NCI-H2107 (cell line): ENCODE results near the gene OBSCN.

ENCODE experiments used
- DNase-seq: peaks from one replicate; lab custom pipeline; 2025; lab: John Stamatoyannopoulos, UW

OBSCN gene

GRCh38 chr1:228289996-228290881, 82.4 kb downstream of the OBSCN start:
- no peak for DNase-seq

GRCh38 chr1:228291906-228292608, 84.2 kb downstream of the OBSCN start:
- DNase-seq, result no peak

DNA sequence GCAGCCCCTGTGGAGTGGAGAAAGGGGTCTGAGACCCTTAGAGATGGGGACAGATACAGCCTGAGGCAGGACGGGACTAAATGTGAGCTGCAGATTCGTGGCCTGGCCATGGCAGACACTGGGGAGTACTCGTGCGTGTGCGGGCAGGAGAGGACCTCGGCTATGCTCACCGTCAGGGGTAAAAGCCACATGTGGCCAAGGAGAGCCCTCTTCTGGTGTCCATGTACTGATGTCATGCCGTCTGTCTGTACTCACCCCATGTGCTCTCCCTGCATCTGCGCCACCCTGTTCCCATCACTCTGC, 84.7 kb downstream of the OBSCN start:
- no peak for DNase-seq

DNA sequence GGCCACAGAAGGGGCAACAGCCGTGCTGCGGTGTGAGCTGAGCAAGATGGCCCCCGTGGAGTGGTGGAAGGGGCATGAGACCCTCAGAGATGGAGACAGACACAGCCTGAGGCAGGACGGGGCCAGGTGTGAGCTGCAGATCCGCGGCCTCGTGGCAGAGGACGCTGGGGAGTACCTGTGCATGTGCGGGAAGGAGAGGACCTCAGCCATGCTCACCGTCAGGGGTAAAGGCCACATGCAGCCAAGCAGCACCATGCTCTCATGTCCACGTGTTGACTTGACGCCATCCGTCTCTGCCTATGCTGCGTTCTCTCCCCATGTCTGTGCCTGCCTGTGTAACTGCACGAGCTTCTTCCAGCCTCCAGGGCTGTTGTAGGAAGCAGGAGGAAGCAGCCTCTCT, 85.5 kb downstream of the OBSCN start:
- no peak for DNase-seq

GRCh38 chr1:228293816-228294500, 86.1 kb downstream of the OBSCN start:
- DNase-seq, result no peak

DNA sequence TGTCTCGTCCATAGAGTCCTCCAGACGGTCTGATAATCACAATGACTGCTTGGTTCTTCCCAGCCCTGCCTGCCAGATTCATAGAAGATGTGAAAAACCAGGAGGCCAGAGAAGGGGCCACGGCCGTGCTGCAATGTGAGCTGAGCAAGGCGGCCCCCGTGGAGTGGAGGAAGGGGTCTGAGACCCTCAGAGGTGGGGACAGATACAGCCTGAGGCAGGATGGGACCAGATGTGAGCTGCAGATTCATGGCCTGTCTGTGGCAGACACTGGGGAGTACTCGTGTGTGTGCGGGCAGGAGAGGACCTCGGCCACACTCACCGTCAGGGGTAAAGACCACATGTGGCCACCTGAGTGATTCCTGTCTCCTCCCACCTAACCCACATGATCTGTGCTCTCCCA, 86.9 kb downstream of the OBSCN start:
- DNase-seq, result no peak

DNA sequence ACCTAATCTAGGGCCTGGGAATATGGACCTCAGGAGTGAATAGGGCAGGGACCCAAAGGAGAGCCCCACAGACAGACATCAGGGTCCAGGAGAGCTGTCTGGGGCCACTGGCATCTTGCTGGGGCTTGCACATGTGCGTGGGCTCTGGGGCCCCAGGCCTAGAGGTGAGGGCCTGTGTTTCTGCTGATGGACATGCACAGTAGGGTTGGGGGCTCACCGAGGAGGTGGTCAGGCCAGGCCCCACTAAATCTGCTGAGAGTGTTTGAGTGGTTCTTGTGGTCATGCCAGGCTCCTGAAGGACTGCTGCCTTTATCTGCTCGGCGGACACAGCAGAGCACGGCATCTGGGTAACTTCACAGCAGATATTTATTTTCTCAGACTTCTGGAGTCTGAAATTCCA, 87.4 kb downstream of the OBSCN start:
- no peak for DNase-seq

GRCh38 chr1:228295981-228296380, 88.1 kb downstream of the OBSCN start:
- DNase-seq, result no peak

DNA sequence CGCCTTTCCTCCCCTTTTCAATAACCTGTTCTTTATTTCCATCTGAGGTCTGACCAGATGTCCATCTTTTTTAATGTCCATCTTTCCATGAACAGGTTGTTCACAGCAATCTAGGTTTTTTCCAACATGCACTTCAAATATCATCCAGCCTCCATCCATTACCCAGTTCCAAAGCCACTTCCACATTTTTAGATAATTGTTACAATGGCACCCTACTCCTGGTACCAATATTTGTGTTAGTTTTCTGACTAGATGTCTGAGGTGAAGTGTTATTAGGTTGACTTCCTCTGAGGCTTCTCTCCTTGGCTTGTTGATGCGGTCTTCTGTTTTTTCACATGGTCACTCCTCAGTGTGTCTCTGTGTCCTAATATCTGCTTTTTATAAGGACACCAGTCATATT, 89.4 kb downstream of the OBSCN start:
- no peak for DNase-seq

DNA sequence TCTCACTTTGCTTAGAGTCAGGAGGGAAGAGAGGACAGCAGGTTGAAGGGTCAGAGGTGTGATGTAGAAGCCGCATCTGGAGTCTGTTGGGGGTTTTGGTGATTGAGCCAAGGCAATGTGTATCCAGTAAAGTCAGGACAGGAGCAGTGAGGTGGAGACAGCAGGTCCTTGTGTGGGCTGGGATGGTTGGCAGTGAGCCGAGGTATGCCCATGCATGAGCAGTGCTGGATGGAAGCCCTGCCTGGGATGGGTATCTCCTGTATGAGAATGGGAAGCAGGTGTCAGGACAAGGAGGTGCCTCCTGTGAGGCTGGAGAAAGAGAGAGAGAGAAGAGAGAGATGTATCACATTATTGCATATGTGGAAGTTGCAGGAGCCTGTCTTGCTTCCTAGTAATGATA, 90.0 kb downstream of the OBSCN start:
- DNase-seq, result no peak

DNA sequence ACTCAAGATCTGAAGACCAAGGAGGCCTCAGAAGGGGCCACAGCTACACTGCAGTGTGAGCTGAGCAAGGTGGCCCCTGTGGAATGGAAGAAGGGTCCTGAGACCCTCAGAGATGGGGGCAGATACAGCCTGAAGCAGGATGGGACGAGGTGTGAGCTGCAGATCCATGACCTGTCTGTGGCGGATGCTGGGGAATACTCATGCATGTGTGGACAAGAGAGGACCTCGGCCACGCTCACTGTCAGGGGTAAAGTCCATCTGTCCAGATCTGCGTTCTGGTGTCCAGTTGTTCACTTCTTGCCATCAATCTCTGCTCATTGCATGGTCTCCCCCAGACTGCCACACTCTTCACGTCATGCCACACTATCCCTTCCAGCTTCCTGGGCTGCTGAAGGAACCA, 90.6 kb downstream of the OBSCN start:
- no peak for DNase-seq

GRCh38 chr1:228299211-228299610, 91.4 kb downstream of the OBSCN start:
- DNase-seq, result no peak

- DNase-seq, result no peak
These were observed 92.1 kb downstream of the OBSCN start for GRCh38 chr1:228299901-228300300.

DNA sequence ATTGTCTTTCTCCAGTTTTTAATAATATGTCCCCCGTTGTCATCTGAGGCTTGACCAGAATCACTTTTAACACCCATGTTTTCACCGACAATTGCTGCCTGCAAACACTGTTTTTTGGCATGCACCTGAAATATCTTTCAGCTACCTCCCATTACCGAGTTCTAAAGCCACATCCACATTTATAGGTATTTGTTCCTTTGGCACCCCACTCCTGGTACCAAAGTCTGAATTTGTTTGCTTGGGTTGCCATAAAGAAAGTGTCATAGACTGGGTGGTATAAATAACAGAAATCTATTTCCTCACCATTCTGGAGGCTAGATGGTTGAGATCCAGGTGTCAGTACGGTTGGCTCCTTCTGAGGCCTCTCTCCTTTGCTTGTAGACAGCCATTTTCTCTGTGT, 94.2 kb downstream of the OBSCN start:
- DNase-seq, result no peak

DNA sequence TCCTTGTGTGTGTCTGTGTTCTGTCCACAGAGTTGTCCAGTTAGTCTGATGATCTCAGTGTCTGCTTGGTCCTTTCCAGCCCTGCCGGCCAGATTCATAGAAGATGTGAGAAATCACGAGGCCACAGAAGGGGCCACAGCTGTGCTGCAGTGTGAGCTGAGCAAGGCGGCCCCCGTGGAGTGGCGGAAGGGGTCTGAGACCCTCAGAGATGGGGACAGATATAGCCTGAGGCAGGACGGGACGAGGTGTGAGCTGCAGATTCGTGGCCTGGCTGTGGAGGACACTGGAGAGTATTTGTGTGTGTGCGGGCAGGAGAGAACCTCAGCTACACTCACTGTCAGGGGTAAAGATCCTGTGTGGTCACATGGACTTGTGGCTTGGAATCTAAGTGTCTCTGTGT, 95.8 kb downstream of the OBSCN start:
- no peak for DNase-seq

DNA sequence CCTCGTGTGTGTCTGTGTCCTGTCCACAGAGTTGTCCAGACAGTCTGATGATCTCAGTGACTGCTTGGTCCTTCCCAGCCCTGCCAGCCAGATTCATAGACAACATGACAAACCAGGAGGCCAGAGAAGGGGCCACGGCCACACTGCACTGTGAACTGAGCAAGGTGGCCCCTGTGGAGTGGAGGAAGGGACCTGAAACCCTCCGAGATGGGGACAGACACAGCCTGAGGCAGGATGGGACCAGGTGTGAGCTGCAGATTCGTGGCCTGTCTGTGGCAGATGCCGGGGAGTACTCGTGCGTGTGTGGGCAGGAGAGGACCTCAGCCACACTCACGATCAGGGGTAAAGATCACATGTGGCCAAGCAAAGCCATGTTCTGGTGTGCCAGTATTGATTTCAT, 96.4 kb downstream of the OBSCN start:
- no peak for DNase-seq

DNA sequence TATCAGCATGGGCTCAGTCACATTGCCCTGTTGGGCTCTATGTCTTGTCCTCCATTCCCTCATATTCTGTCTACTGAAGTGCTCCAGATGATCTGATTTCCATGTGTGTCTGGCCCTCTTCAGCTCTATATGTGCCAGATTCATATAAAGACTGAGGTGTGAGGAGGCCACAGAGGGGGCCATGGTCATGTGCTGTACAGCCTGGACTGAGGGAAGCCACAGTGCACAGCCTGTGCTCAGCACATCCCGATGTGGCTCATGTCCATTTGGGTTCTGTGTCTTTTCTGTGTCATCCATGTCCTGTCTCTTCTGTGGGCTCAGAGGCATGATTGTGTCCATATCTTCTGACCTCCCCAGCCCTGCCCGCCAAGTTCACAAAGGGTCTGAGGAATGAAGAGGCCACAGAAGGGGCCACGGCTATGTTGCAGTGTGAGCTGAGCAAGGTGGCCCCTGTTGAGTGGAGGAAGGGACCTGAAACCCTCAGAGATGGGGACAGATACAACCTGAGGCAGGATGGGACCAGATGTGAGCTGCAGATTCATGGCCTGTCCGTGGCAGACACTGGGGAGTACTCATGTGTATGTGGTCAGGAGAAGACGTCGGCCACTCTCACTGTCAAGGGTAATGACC, 97.0 kb downstream of the OBSCN start:
- no peak for DNase-seq

DNA sequence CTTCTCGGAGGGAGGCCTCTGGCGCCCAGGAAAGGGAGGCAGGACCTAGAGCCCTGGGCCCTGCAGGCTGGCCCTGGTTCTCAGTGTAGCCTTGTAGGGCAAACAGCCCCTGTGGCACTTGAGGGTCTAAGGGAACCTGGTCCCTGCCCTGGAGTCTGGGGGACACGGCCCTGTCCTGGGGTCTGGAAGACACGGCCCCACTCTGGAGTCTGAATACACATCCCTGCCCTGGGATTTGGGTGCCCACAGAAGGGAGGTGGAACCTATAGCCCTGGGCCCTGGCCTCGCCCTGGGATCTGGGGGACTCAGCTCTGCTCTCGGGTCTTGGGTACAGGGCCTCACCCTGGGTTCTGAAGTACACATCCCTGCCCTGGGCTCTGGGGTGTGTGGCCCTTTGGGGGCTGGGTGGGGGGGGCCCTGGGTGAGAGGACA, 97.9 kb downstream of the OBSCN start:
- no peak for DNase-seq

GRCh38 chr1:228306275-228307217, 98.7 kb downstream of the OBSCN start:
- no peak for DNase-seq

GRCh38 chr1:228307218-228308023, 99.6 kb downstream of the OBSCN start:
- DNase-seq, result no peak
